HG02678 (cell line): ENCODE results near the gene QSOX2.
A peak's percentile ranks its signal among the peaks of the same experiment; 100 is the strongest.
"Not testable (repeated sequence)": the region's sequence is repeated elsewhere in the genome, so short reads cannot be mapped to it uniquely, and the experiment has no call there.

Source experiments
- ATAC-seq: cut with Tn5 transposase; IDR thresholded peaks from one replicate; pipeline ENCODE4 v1.9.1; 2021; ENCODE audit warnings: mild to moderate bottlenecking, moderate library complexity; ENCODE audit not compliant: unreplicated experiment

The QSOX2 gene

GRCh38 chr9:136240941-136241340 lies 4.7 kb downstream of the QSOX2 start:
- no peak for ATAC-seq

GRCh38 chr9:136239983-136240330 lies 5.7 kb downstream of the QSOX2 start:
- peak; percentile 40 for ATAC-seq

GRCh38 chr9:136239135-136239982 lies 6.3 kb downstream of the QSOX2 start:
- no peak for ATAC-seq

- ATAC-seq: no peak
These were observed 7.3 kb downstream of the QSOX2 start for GRCh38 chr9:136238342-136238732.

GRCh38 chr9:136237486-136238341 lies 7.9 kb downstream of the QSOX2 start:
- ATAC-seq: no peak

GRCh38 chr9:136236471-136237410 lies 8.9 kb downstream of the QSOX2 start:
- not testable (repeated sequence) for ATAC-seq

- ATAC-seq: no peak
These were observed 9.7 kb downstream of the QSOX2 start for GRCh38 chr9:136235709-136236455.

GRCh38 chr9:136235171-136235570 lies 10.4 kb downstream of the QSOX2 start:
- no peak for ATAC-seq

GRCh38 chr9:136234597-136234996 lies 11.0 kb downstream of the QSOX2 start:
- ATAC-seq: no peak

- no peak for ATAC-seq
These were observed 11.7 kb downstream of the QSOX2 start for GRCh38 chr9:136233868-136234267.

- ATAC-seq: no peak
These were observed 12.2 kb downstream of the QSOX2 start for GRCh38 chr9:136233411-136233810.

GRCh38 chr9:136232969-136233368 lies 12.6 kb downstream of the QSOX2 start:
- ATAC-seq: no peak

GRCh38 chr9:136231478-136232297 lies 13.9 kb downstream of the QSOX2 start:
- no peak for ATAC-seq

- ATAC-seq: no peak
These were observed 14.8 kb downstream of the QSOX2 start for GRCh38 chr9:136230773-136231172.

GRCh38 chr9:136230365-136230764 lies 15.2 kb downstream of the QSOX2 start:
- ATAC-seq: no peak

GRCh38 chr9:136229096-136230065 lies 16.2 kb downstream of the QSOX2 start:
- ATAC-seq: no peak

- no peak for ATAC-seq
These were observed 17.3 kb downstream of the QSOX2 start for GRCh38 chr9:136228107-136228875.
